Measurements from ENCODE around the gene TNIP1. TPM values are rescaled to one million over a fixed set of nuclear protein-coding genes. Genes with fewer than 3 reads are reported as not detected.

Gene TNIP1
- total RNA-seq, 2 donors from 2014 or later: 80.4 to 101 TPM

GRCh38 chr5:151054709-151055108, 26.1 kb downstream of the TNIP1 start:
- ATAC-seq: no peak
- intact Hi-C loops (cut with DNase I): loop anchor here in 1 of 2 donors (5.0 kb wide), 2 partner anchors 108 to 183 kb away; no protein-coding TSS in a partner anchor
- DNase-seq: no peak

GRCh38 chr5:151053796-151054462, 26.9 kb downstream of the TNIP1 start:
- no peak for DNase-seq
- intact Hi-C loops (cut with DNase I): loop anchor here in 1 of 2 donors (5.0 kb wide), 2 partner anchors 108 to 183 kb away; no protein-coding TSS in a partner anchor

GRCh38 chr5:151052836-151053235, 28.0 kb downstream of the TNIP1 start:
- DNase-seq (no peak), ATAC-seq (no peak)
- intact Hi-C loops (cut with DNase I): loop anchor here in 1 of 2 donors (5.0 kb wide), 2 partner anchors 109 to 184 kb away; no protein-coding TSS in a partner anchor

More at GRCh38 chr5:151053796-151054462, 26.9 kb downstream of the TNIP1 start:
- no peak for ATAC-seq

- no peak for DNase-seq
- intact Hi-C loops (cut with DNase I): loop anchor here in 1 of 2 donors (1.0 to 5.0 kb wide), 3 partner anchors 63 to 185 kb away; no protein-coding TSS in a partner anchor
- peak; percentile 15 for ATAC-seq
These were observed 28.8 kb downstream of the TNIP1 start for GRCh38 chr5:151051931-151052608.

GRCh38 chr5:151051066-151051930, 29.5 kb downstream of the TNIP1 start:
- ATAC-seq (peak; percentile 84 to 85), DNase-seq (peak; percentile 88)
- intact Hi-C loops (cut with DNase I): loop anchor here in 1 of 2 donors (1.0 to 5.0 kb wide), 3 partner anchors 64 to 186 kb away; no protein-coding TSS in a partner anchor

GRCh38 chr5:151048526-151048925, 32.3 kb downstream of the TNIP1 start:
- ATAC-seq (no peak), DNase-seq (no peak)
- intact Hi-C loops (cut with DNase I): loop anchor here in 1 of 2 donors (2.0 to 5.0 kb wide), 2 partner anchors 46 to 68 kb away; no protein-coding TSS in a partner anchor

- DNase-seq: no peak
- intact Hi-C loops (cut with DNase I): loop anchor here (2.0 to 5.0 kb wide), 3 partner anchors 45 to 69 kb away; no protein-coding TSS in a partner anchor
- ATAC-seq: peak; percentile 73 to 76
These were observed 32.9 kb downstream of the TNIP1 start for GRCh38 chr5:151047814-151048425.

GRCh38 chr5:151042453-151043093, 38.3 kb downstream of the TNIP1 start:
- no peak for ATAC-seq
- intact Hi-C loops (cut with DNase I): no loop called here
- peak; percentile 9 for DNase-seq

- ATAC-seq (no peak), DNase-seq (no peak)
- intact Hi-C loops (cut with DNase I): no loop called here
These were observed 39.1 kb downstream of the TNIP1 start for GRCh38 chr5:151041577-151042268.

GRCh38 chr5:151040211-151040747, 40.6 kb downstream of the TNIP1 start:
- DNase-seq: no peak
- intact Hi-C loops (cut with DNase I): no loop called here
- peak in 1 of 2 donors; percentile 48 for ATAC-seq

GRCh38 chr5:151039665-151040064, 41.2 kb downstream of the TNIP1 start:
- ATAC-seq (no peak), DNase-seq (no peak)
- intact Hi-C loops (cut with DNase I): no loop called here

- DNase-seq (no peak), ATAC-seq (peak in 1 of 2 donors; percentile 62)
- intact Hi-C loops (cut with DNase I): no loop called here
These were observed 42.0 kb downstream of the TNIP1 start for GRCh38 chr5:151038801-151039238.

GRCh38 chr5:151038412-151038745, 42.5 kb downstream of the TNIP1 start:
- ATAC-seq (no peak), DNase-seq (no peak)
- intact Hi-C loops (cut with DNase I): no loop called here

- DNase-seq (no peak), ATAC-seq (peak; percentile 66 to 77)
- intact Hi-C loops (cut with DNase I): no loop called here
These were observed 43.0 kb downstream of the TNIP1 start for GRCh38 chr5:151037561-151038411.

GRCh38 chr5:151036556-151036955, 44.3 kb downstream of the TNIP1 start:
- DNase-seq: no peak
- ATAC-seq: no peak
- intact Hi-C loops (cut with DNase I): no loop called here
